SK-N-SH (cell line): ENCODE data around the gene CTNNA3. TPM values are rescaled to one million over a fixed set of nuclear protein-coding genes. Genes with fewer than 3 reads are reported as not detected.

Experiments
- CTCF ChIA-PET: fragments of 300-600, 350-600 bp; formaldehyde crosslinking; extraction: SDS; loops from one replicate; lab custom pipeline; 2021; lab: Yijun Ruan, JAX
- POLR2A ChIA-PET: fragments of 350-600 bp; sonication (Branson Sonifier 250); formaldehyde crosslinking; extraction: SDS; loops from one replicate; lab custom pipeline; 2020; ENCODE audit warnings: antibody characterized with exemption, inconsistent platforms; lab: Yijun Ruan, JAX
- DNase-seq: peaks from one replicate; pipeline ENCODE4 v3.0.0; 2012
- H2AFZ ChIP-seq: fragments of 200-600 bp; sonication (generic); 2 replicates; pipeline ENCODE4 v1.8.1; 2016; ENCODE audit warnings: antibody characterized with exemption, mild to moderate bottlenecking, low read depth
- H3F3A ChIP-seq: fragments of 200-600 bp; sonication (generic); replicated peaks from 2 replicates; pipeline ENCODE3; 2016; ENCODE audit warnings: antibody characterized with exemption, mild to moderate bottlenecking; ENCODE audit not compliant: insufficient read depth
- H3K27ac ChIP-seq, 2 experiments: fragments of 200-500 bp in 1 of 2; fragments of 200-600 bp in 1 of 2; sonication (Bioruptor generic) in 1 of 2; sonication (generic), shearing (Covaris generic) in 1 of 2; 2 replicates each; pipeline versions ENCODE4 v1.5.1 to v1.6.1; 2014 to 2016; ENCODE audit warnings: low read depth in 2 of 2, inconsistent platforms in 1 of 2, low read length in 1 of 2, mild to moderate bottlenecking in 1 of 2, mixed read lengths in 1 of 2
- H3K27me3 ChIP-seq: fragments of 200-600 bp; sonication (generic), shearing (Covaris generic); 2 replicates; pipeline ENCODE4 v1.6.1; 2016; ENCODE audit warnings: mixed run types; ENCODE audit not compliant: insufficient read depth
- H3K36me3 ChIP-seq, 2 experiments: fragments of 200-500 bp in 1 of 2; fragments of 200-600 bp in 1 of 2; sonication (Bioruptor generic) in 1 of 2; sonication (generic) in 1 of 2; replicated peaks in 1 of 2; 2 replicates each; pipeline versions ENCODE3 to v1.5.1; 2014 to 2016; ENCODE audit warnings: low read length in 1 of 2, mild to moderate bottlenecking in 1 of 2; ENCODE audit not compliant: insufficient read depth in 2 of 2, control insufficient read depth in 1 of 2
- H3K4me1 ChIP-seq, 2 experiments: fragments of 200-500 bp in 1 of 2; fragments of 200-600 bp in 1 of 2; sonication (Bioruptor generic) in 1 of 2; sonication (generic), shearing (Covaris generic) in 1 of 2; 2 replicates each; pipeline versions ENCODE4 v1.5.1 to v1.6.1; 2014 to 2016; ENCODE audit warnings: low read depth in 1 of 2, low read length in 1 of 2, mixed run types in 1 of 2; ENCODE audit not compliant: insufficient read depth in 2 of 2, control insufficient read depth in 1 of 2
- H3K4me2 ChIP-seq: fragments of 200-600 bp; sonication (generic), shearing (Covaris generic); 2 replicates; pipeline ENCODE4 v1.6.1; 2017; ENCODE audit warnings: mixed run types
- H3K4me3 ChIP-seq, 2 experiments: fragments of 200-500 bp in 1 of 2; fragments of 200-600 bp in 1 of 2; sonication (Bioruptor generic) in 1 of 2; sonication (generic), shearing (Covaris generic) in 1 of 2; 2 replicates each; pipeline versions ENCODE4 v1.5.1 to v1.8.1; 2014 to 2016; ENCODE audit warnings: low read depth in 2 of 2, inconsistent platforms in 1 of 2, low read length in 1 of 2, mild to moderate bottlenecking in 1 of 2, mixed read lengths in 1 of 2, moderate library complexity in 1 of 2
- H3K79me2 ChIP-seq: fragments of 200-600 bp; sonication (generic); 2 replicates; pipeline ENCODE4 v1.8.1; 2017; ENCODE audit warnings: mild to moderate bottlenecking; ENCODE audit not compliant: insufficient read depth
- H3K9ac ChIP-seq: fragments of 200-600 bp; sonication (generic); 2 replicates; pipeline ENCODE4 v1.6.1; 2017; ENCODE audit warnings: mixed run types
- H3K9me2 ChIP-seq: fragments of 200-600 bp; sonication (generic); 2 replicates; pipeline ENCODE4 v1.6.1; 2017; ENCODE audit warnings: mixed run types
- H3K9me3 ChIP-seq: fragments of 200-600 bp; sonication (generic); 2 replicates; pipeline ENCODE4 v1.6.1; 2017; ENCODE audit warnings: mixed run types, mild to moderate bottlenecking, moderate library complexity
- H4K20me1 ChIP-seq: fragments of 200-600 bp; sonication (generic); 2 replicates; pipeline ENCODE4 v1.6.1; 2017; ENCODE audit warnings: mild to moderate bottlenecking, mixed run types; ENCODE audit not compliant: insufficient read depth
- CHD2 ChIP-seq: fragments of 150-350 bp; IDR thresholded peaks from 2 replicates; pipeline ENCODE4 v1.6.1; 2018; ENCODE audit warnings: low read length; ENCODE audit not compliant: partially characterized antibody
- ELF1 ChIP-seq: IDR thresholded peaks from 2 replicates; pipeline ENCODE4 v1.4.0; 2012
- EZH2phosphoT487 ChIP-seq: fragments of 200-600 bp; sonication (generic); IDR thresholded peaks from 2 replicates; pipeline ENCODE4 v1.6.1; 2017; ENCODE audit warnings: low read depth, mixed run types, mild to moderate bottlenecking, antibody characterized with exemption, moderate library complexity, borderline replicate concordance
- FOSL2 ChIP-seq: IDR thresholded peaks from 2 replicates; pipeline ENCODE4 v1.4.0; 2012; ENCODE audit warnings: low read depth, mild to moderate bottlenecking, moderate library complexity, borderline replicate concordance
- FOXJ3 ChIP-seq: sonication (generic); formaldehyde crosslinking; IDR thresholded peaks from 2 replicates; pipeline ENCODE4 v1.5.1; 2020; ENCODE audit warnings: mild to moderate bottlenecking, missing genetic modification reagents
- FOXM1 ChIP-seq: IDR thresholded peaks from 2 replicates; pipeline ENCODE4 v1.4.0; 2012; ENCODE audit warnings: low read depth, mild to moderate bottlenecking
- GABPA ChIP-seq: IDR thresholded peaks from 2 replicates; pipeline ENCODE4 v1.4.0; 2012; ENCODE audit warnings: low read depth, mild to moderate bottlenecking
- IRF3 ChIP-seq: fragments of 150-350 bp; IDR thresholded peaks from 2 replicates; pipeline ENCODE4 v1.6.1; 2016; ENCODE audit warnings: mild to moderate bottlenecking, low read depth, low read length
- MAX ChIP-seq: IDR thresholded peaks from 2 replicates; pipeline ENCODE4 v1.4.0; 2012; ENCODE audit warnings: low read depth
- MXI1 ChIP-seq: IDR thresholded peaks from 2 replicates; pipeline ENCODE4 v1.6.1; 2012; ENCODE audit warnings: mild to moderate bottlenecking, low read depth, low read length, improper control_type of control experiment
- NFIC ChIP-seq: IDR thresholded peaks from 2 replicates; pipeline ENCODE4 v1.4.0; 2012; ENCODE audit warnings: borderline replicate concordance
- NRF1 ChIP-seq: IDR thresholded peaks from 2 replicates; pipeline ENCODE4 v1.6.1; 2012; ENCODE audit warnings: low read depth, mild to moderate bottlenecking, low read length
- RAD21 ChIP-seq: IDR thresholded peaks from 2 replicates; pipeline ENCODE4 v1.6.1; 2012; ENCODE audit warnings: mild to moderate bottlenecking, low read length
- RFX5 ChIP-seq: IDR thresholded peaks from 2 replicates; pipeline ENCODE4 v1.6.1; 2012; ENCODE audit warnings: mild to moderate bottlenecking, improper control_type of control experiment, low read length
- RXRA ChIP-seq: IDR thresholded peaks from 2 replicates; pipeline ENCODE4 v1.4.0; 2012; ENCODE audit warnings: low read depth, mild to moderate bottlenecking, borderline replicate concordance
- SMC3 ChIP-seq: IDR thresholded peaks from 2 replicates; pipeline ENCODE4 v1.6.1; 2012; ENCODE audit warnings: low read depth, low read length, improper control_type of control experiment
- TEAD4 ChIP-seq: IDR thresholded peaks from 2 replicates; pipeline ENCODE4 v1.4.0; 2012; ENCODE audit warnings: mild to moderate bottlenecking, borderline replicate concordance; ENCODE audit not compliant: insufficient read depth
- polyA plus RNA-seq, 3 experiments: library from polyadenylated mRNA; depleted of rRNA; stranded (reverse); fragments of >200 nt; gene quantifications; 2 replicates each; pipeline ENCODE4 v1.2.3, GENCODE V29; 2012
- TF ChIP-seq, protein P1 (sequence below): fragments of 200-600 bp; sonication (generic); IDR thresholded peaks from 2 replicates; pipeline ENCODE4 v1.6.1; 2017; ENCODE audit warnings: antibody characterized with exemption, mild to moderate bottlenecking, moderate library complexity
- TF ChIP-seq, protein P2 (sequence below): IDR thresholded peaks from 2 replicates; pipeline ENCODE4; 2012
- TF ChIP-seq, protein P3 (sequence below): IDR thresholded peaks from 2 replicates; pipeline ENCODE4 v1.4.0; 2012; ENCODE audit warnings: low read depth, borderline replicate concordance

Gene CTNNA3
- polyA plus RNA-seq, 1 of the 3 experiments (the other 2 are of a cell fraction): not detected

DNA sequence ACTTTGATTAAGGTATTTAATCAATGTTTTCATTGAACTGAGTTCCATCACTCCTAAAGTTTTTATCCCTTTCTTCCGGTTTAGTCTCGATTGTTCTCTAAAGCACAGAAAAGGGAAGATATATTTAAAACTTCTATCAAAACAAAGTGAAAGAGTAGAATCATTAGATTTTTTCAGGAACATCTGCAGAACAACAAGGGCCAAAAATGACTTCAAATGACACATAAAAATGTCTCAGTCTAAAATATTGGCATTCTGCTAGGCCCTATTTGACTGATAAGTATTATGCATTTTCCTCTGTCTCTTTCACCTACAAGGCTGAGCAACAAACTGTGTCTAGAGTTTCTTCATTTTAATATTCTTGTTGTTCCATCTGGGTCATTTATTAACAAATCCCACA, 1669.7 kb downstream of the CTNNA3 start (continued):
- no peak for TF ChIP-seq MXI1

DNA sequence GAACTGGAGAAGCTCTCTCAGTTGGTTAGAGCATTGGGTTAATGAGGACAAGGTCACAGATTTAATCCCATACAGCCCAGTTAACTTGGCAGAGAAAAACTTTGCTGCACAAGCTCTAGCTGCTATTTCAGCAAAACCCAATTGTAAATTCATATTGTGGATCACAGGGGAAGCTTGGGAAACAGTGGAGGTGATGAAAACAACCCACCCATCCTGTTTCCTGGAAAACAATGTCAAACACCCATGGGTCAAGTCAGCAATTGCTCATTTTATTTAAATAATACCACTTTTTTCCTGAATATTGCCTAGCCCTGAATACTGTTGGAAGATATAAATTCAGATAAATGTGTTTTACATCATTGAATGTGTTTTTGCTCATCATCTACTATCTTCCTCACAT, 1670.8 kb downstream of the CTNNA3 start:
- no peaks in the 10 kb centered on the region for H3F3A ChIP-seq
- no peak overlapping the region for H3K4me2 ChIP-seq
- TF ChIP-seq, protein P1, sequence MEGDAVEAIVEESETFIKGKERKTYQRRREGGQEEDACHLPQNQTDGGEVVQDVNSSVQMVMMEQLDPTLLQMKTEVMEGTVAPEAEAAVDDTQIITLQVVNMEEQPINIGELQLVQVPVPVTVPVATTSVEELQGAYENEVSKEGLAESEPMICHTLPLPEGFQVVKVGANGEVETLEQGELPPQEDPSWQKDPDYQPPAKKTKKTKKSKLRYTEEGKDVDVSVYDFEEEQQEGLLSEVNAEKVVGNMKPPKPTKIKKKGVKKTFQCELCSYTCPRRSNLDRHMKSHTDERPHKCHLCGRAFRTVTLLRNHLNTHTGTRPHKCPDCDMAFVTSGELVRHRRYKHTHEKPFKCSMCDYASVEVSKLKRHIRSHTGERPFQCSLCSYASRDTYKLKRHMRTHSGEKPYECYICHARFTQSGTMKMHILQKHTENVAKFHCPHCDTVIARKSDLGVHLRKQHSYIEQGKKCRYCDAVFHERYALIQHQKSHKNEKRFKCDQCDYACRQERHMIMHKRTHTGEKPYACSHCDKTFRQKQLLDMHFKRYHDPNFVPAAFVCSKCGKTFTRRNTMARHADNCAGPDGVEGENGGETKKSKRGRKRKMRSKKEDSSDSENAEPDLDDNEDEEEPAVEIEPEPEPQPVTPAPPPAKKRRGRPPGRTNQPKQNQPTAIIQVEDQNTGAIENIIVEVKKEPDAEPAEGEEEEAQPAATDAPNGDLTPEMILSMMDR: no peak
- TF ChIP-seq RFX5: no peak
- no peak for TF ChIP-seq EZH2phosphoT487
- no peak for TF ChIP-seq FOSL2
- TF ChIP-seq SMC3: no peak
- no peak for TF ChIP-seq FOXJ3 (CRISPR knock-in tag)
- TF ChIP-seq NFIC: no peak
- no peak for TF ChIP-seq ELF1
- TF ChIP-seq FOXM1: no peak
- TF ChIP-seq RXRA: no peak
- no peak for TF ChIP-seq CHD2
- no peak for TF ChIP-seq GABPA
- no peak for TF ChIP-seq TEAD4
- TF ChIP-seq IRF3: no peak
- TF ChIP-seq MAX: no peak
- no peak for TF ChIP-seq RAD21
- no peak for TF ChIP-seq NRF1
- TF ChIP-seq, protein P2, sequence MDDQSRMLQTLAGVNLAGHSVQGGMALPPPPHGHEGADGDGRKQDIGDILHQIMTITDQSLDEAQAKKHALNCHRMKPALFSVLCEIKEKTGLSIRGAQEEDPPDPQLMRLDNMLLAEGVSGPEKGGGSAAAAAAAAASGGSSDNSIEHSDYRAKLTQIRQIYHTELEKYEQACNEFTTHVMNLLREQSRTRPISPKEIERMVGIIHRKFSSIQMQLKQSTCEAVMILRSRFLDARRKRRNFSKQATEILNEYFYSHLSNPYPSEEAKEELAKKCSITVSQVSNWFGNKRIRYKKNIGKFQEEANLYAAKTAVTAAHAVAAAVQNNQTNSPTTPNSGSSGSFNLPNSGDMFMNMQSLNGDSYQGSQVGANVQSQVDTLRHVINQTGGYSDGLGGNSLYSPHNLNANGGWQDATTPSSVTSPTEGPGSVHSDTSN: no peak
- TF ChIP-seq, protein P3, sequence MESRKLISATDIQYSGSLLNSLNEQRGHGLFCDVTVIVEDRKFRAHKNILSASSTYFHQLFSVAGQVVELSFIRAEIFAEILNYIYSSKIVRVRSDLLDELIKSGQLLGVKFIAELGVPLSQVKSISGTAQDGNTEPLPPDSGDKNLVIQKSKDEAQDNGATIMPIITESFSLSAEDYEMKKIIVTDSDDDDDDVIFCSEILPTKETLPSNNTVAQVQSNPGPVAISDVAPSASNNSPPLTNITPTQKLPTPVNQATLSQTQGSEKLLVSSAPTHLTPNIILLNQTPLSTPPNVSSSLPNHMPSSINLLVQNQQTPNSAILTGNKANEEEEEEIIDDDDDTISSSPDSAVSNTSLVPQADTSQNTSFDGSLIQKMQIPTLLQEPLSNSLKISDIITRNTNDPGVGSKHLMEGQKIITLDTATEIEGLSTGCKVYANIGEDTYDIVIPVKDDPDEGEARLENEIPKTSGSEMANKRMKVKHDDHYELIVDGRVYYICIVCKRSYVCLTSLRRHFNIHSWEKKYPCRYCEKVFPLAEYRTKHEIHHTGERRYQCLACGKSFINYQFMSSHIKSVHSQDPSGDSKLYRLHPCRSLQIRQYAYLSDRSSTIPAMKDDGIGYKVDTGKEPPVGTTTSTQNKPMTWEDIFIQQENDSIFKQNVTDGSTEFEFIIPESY: no peak
- H3K4me1 ChIP-seq: no peaks in the 10 kb centered on the region
- H3K4me3 ChIP-seq: no peak overlapping the region
- H3K9me2 ChIP-seq: no peaks in the 10 kb centered on the region
- H3K9ac ChIP-seq: no peak overlapping the region
- ChIA-PET POLR2A (no interaction called here), CTCF (interaction anchor here (0.8 kb wide), 1 partner anchor 9 kb away, joined by 3 read pairs; no protein-coding TSS in a partner anchor)
- H2AFZ ChIP-seq: no peak overlapping the region
- no peaks in the 10 kb centered on the region for H4K20me1 ChIP-seq
- no peaks in the 10 kb centered on the region for H3K9me3 ChIP-seq
- no peaks in the 10 kb centered on the region for H3K27me3 ChIP-seq
- H3K79me2 ChIP-seq: no peaks in the 10 kb centered on the region
- H3K27ac ChIP-seq: no peak overlapping the region
- H3K36me3 ChIP-seq: no peaks in the 10 kb centered on the region
- no peak for DNase-seq
